Endodermal cell (in vitro differentiated cells): ENCODE measurements around the gene TEX264. TPM values are rescaled to one million over a fixed set of nuclear protein-coding genes. Genes with fewer than 3 reads are reported as not detected.

Source experiments
- DNase-seq: peaks from one replicate; pipeline ENCODE4 v3.0.0-alpha.2; 2017
- H3K27ac ChIP-seq: 2 replicates; pipeline ENCODE4 v1.5.1; 2013; ENCODE audit warnings: mild to moderate bottlenecking, low read depth, low read length, moderate library complexity
- H3K27me3 ChIP-seq: 2 replicates; pipeline ENCODE4 v1.6.1; 2013; ENCODE audit warnings: mild to moderate bottlenecking, low read length, moderate library complexity; ENCODE audit not compliant: insufficient read depth, control insufficient read depth, poor library complexity, severe bottlenecking
- H3K36me3 ChIP-seq: 2 replicates; pipeline ENCODE4 v1.7.0; 2013; ENCODE audit warnings: mild to moderate bottlenecking, low read length, moderate library complexity; ENCODE audit not compliant: control insufficient read depth, insufficient read depth
- H3K4me1 ChIP-seq: one replicate; pipeline ENCODE4 v1.7.0; 2013; ENCODE audit warnings: low read length; ENCODE audit not compliant: control insufficient read depth, insufficient read depth
- H3K4me3 ChIP-seq: 2 replicates; pipeline ENCODE4 v1.5.1; 2013; ENCODE audit warnings: mild to moderate bottlenecking, low read length, moderate library complexity
- H3K9ac ChIP-seq: 2 replicates; pipeline ENCODE4 v1.6.1; 2013; ENCODE audit warnings: mild to moderate bottlenecking, low read length, moderate library complexity; ENCODE audit not compliant: poor library complexity, severe bottlenecking; ENCODE audit errors: extremely low read depth
- H3K9me3 ChIP-seq: 2 replicates; pipeline ENCODE4 v1.6.1; 2013; ENCODE audit warnings: mild to moderate bottlenecking, low read length, moderate library complexity; ENCODE audit not compliant: control insufficient read depth
- H3K27ac Mint-ChIP-seq: 2 replicates; pipeline ENCODE4 v1.8.0; 2020; ENCODE audit warnings: mixed read lengths
- H3K27me3 Mint-ChIP-seq: 2 replicates; pipeline ENCODE4 v1.8.0; 2021; ENCODE audit warnings: mild to moderate bottlenecking, mixed read lengths; ENCODE audit not compliant: insufficient read depth
- H3K36me3 Mint-ChIP-seq: 2 replicates; pipeline ENCODE4 v1.8.0; 2020; ENCODE audit warnings: low read depth, mixed read lengths
- H3K4me1 Mint-ChIP-seq: 2 replicates; pipeline ENCODE4 v1.8.0; 2020; ENCODE audit warnings: mixed read lengths
- H3K4me3 Mint-ChIP-seq: 2 replicates; pipeline ENCODE4 v1.8.0; 2020; ENCODE audit warnings: mild to moderate bottlenecking, moderate library complexity, mixed read lengths
- H3K9me3 Mint-ChIP-seq: 2 replicates; pipeline ENCODE4 v1.8.0; 2020; ENCODE audit warnings: mild to moderate bottlenecking, mixed read lengths
- CTCF ChIP-seq: fragments of 200-600 bp; sonication (generic); conservative IDR thresholded peaks from 2 replicates; pipeline ENCODE4 v1.5.0; 2021; ENCODE audit warnings: antibody characterized with exemption, mild to moderate bottlenecking
- WGBS, 2 experiments: methylation state at CpG; one replicate each; pipeline versions ENCODE4 v1.1.5 to v1.1.7; 2013; ENCODE audit warnings: missing lambda C conversion rate in 2 of 2, mixed read lengths in 1 of 2; ENCODE audit not compliant: insufficient coverage in 1 of 2, insufficient read length in 1 of 2; 5-methylcytosine and 5-hydroxymethylcytosine counted together
- long read RNA-seq, 4 experiments: library from polyadenylated mRNA in 2 of 4; library from RNA in 1 of 4; library from capped mRNA in 1 of 4; stranded (forward) in 3 of 4; unstranded in 1 of 4; transcript quantifications; one replicate each; pipeline ENCODE4 v2.0.0, GENCODE V29; 2020 to 2021; ENCODE audit warnings: inconsistent platforms in 1 of 4
- polyA plus RNA-seq, 2 experiments: library from polyadenylated mRNA; stranded (reverse); fragments of 50-300 nt; gene quantifications; one replicate each; pipeline ENCODE4 v1.2.3, GENCODE V29; 2013
- total RNA-seq, 2 donors: library from RNA; stranded (reverse); fragmentation: NEBNext Ultra II Directional in 1 of 2; extraction: Animal tissue kit (Norgen Biotek cat#: 25700) in 1 of 2; gene quantifications; 2 replicates in 1 of 2; 3 replicates in 1 of 2; pipeline ENCODE4 v1.2.1, GENCODE V29; 2021

Gene TEX264, protein sequence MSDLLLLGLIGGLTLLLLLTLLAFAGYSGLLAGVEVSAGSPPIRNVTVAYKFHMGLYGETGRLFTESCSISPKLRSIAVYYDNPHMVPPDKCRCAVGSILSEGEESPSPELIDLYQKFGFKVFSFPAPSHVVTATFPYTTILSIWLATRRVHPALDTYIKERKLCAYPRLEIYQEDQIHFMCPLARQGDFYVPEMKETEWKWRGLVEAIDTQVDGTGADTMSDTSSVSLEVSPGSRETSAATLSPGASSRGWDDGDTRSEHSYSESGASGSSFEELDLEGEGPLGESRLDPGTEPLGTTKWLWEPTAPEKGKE
- total RNA-seq, result 10 to 100 TPM; 21.1 to 24.9 TPM
- polyA plus RNA-seq (2013, experiment 1 of 2), result 17.6 TPM
- 12.9 TPM for polyA plus RNA-seq (2013, experiment 2 of 2)
- long read RNA-seq, experiment 1, partial matches to known transcripts, result 8 of 24 reads
- long read RNA-seq, experiment 1, other reads (novel, unspliced or antisense), result 8 of 24 reads
- long read RNA-seq, experiment 2, transcript TEX264-201 (5 exons, 1,340 nt), result major isoform, 19 of 40 reads
- long read RNA-seq, experiment 2, partial matches to known transcripts, result 3 of 40 reads
- long read RNA-seq, experiment 2, other reads (novel, unspliced or antisense), result 15 of 40 reads
- long read RNA-seq, experiment 3, transcript TEX264-201 (5 exons, 1,340 nt), result major isoform, 85 of 128 reads
- long read RNA-seq, experiment 3, partial matches to known transcripts, result 3 of 128 reads
- long read RNA-seq, experiment 3, other reads (novel, unspliced or antisense), result 30 of 128 reads
- long read RNA-seq, experiment 4, transcript TEX264-201 (5 exons, 1,340 nt), result major isoform, 74 of 108 reads
- long read RNA-seq, experiment 4, transcript TEX264-213 (4 exons, 800 nt), result minor isoform, 13 of 108 reads
- long read RNA-seq, experiment 4, transcript TEX264-215 (6 exons, 1,488 nt), result minor isoform, 5 of 108 reads
- long read RNA-seq, experiment 4, partial matches to known transcripts, result 4 of 108 reads
- long read RNA-seq, experiment 4, other reads (novel, unspliced or antisense), result 7 of 108 reads

GRCh38 chr3:51670823-51671733, at the start of gene TEX264:
TEX264 (plus strand) TSS chr3:51671252; CDS start chr3:51674305, 3,053 bp downstream.
- H3K9ac ChIP-seq, result peak within 1 kb of the TSS; percentile 61
- no peak within 1 kb of the TSS for H3K27ac ChIP-seq
- H3K36me3 ChIP-seq, result peaks cover 6% of the 10 kb centered on the region
- peak; percentile 83 for DNase-seq
- WGBS, 2 experiments, result 3 to 20% methylated on average over 7 to 81 of the region's 81 CpGs
- peak within 1 kb of the TSS; percentile 72 for H3K4me3 Mint-ChIP-seq
- H3K4me1 ChIP-seq, result no peaks in the 10 kb centered on the region
- peak within 1 kb of the TSS; percentile 86 for H3K4me3 ChIP-seq
- H3K27me3 ChIP-seq, result no peaks in the 10 kb centered on the region
- no peaks in the 10 kb centered on the region for H3K9me3 ChIP-seq
- TF ChIP-seq CTCF, result no peak
- H3K27me3 Mint-ChIP-seq, result no peaks in the 10 kb centered on the region
- no peaks in the 10 kb centered on the region for H3K9me3 Mint-ChIP-seq
- H3K27ac Mint-ChIP-seq, result peak within 1 kb of the TSS; percentile 44
- peaks cover 7% of the 10 kb centered on the region for H3K36me3 Mint-ChIP-seq
- H3K4me1 Mint-ChIP-seq, result peaks cover 33% of the 10 kb centered on the region

GRCh38 chr3:51622413-51622812, 48.6 kb upstream of the TEX264 start:
- Mint-ChIP-seq H3K4me1 (peaks cover 12% of the 10 kb centered on the region), H3K27me3 (no peaks in the 10 kb centered on the region), H3K4me3 (no peak overlapping the region), H3K36me3 (peaks cover 5% of the 10 kb centered on the region), H3K9me3 (no peaks in the 10 kb centered on the region), H3K27ac (no peak overlapping the region)
- no peak for TF ChIP-seq CTCF
- no peak overlapping the region for H3K27ac ChIP-seq
- 99% methylated on average over 2 of the region's 3 CpGs; no CpG with 5 or more reads in 1 of the 2 experiments for WGBS, 2 experiments
- H3K36me3 ChIP-seq, result peaks cover 9% of the 10 kb centered on the region
- no peak for DNase-seq
- H3K4me1 ChIP-seq, result peaks cover 4% of the 10 kb centered on the region
- H3K9ac ChIP-seq, result no peak overlapping the region
- no peaks in the 10 kb centered on the region for H3K27me3 ChIP-seq
- no peaks in the 10 kb centered on the region for H3K9me3 ChIP-seq
- H3K4me3 ChIP-seq, result no peak overlapping the region
